ENCODE results near the gene RPS17.
A peak's percentile ranks its signal among the peaks of the same experiment; 100 is the strongest.

RPS17 gene

DNA sequence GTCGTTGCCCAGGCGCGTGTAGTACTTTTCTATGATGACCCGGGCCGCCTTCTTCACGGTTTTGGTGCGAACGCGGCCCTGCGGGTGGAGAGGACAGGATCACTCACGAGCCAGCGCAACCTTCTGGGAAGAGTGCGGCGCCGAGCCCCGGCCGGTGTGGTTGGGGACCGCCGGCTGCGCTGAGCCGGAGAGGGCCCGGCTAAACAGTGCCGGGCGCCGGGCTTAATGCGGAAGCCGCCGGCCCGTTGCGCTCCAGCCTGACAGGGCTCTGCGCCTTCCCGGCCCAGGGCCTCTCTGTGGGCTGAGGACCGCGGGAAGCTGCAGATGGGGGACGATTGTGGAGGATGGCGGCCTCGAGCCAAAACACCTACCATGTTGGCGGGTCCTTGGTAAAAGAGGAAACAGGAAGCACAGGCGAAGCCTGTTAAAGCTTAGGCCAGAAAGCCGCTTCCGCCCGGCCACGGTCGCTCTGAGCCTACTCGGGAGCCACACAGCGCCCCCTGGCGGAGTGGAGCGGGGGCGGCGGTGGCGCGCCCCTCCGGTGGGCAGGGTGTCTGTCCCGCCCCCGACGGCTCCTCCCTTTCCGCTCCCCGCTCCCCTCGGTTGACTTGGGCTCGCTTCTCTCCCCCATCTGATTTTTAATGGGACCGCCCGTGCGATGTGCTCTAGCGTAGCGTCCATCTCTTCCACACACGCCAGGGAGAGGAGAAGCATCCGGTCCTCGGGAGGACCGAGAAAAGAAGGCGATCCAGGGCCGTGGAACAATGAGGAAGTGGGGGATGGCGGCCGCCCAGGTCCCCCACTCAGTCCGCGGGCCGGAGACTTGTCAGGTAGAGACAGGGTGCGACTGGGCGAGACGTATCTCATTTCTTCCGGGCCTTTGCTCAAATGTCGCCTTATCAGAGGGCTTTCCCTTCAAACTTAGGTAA, at the start of gene RPS17:
TSS of gene RPS17 (minus strand) at position 403 of the 929 bp plus-strand sequence. CDS start at position 374, 29 bp downstream.
- DNase-seq (ENCODE audit: low read depth) = peak; percentile 97

DNA sequence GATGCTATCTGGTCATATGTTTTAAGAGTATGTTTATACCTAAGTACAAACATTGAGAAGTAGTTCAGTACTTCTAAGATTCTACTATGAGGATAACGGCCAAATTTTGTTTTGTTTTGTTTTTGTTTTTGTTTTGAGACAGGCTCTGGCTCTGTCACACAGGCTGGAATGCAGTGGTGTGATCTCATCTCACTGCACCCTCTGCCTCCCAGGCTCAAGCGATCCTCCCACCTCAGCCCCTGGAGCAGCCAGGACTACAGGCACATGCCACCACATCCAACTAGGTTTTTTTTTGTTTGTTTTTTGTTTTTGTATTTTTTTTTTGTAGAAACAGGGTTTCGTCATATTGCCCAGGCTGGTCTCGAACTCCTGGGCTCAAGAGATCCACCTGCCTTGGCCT, 47.5 kb upstream of the RPS17 start:
- no peak for DNase-seq (ENCODE audit: low read depth)

DNA sequence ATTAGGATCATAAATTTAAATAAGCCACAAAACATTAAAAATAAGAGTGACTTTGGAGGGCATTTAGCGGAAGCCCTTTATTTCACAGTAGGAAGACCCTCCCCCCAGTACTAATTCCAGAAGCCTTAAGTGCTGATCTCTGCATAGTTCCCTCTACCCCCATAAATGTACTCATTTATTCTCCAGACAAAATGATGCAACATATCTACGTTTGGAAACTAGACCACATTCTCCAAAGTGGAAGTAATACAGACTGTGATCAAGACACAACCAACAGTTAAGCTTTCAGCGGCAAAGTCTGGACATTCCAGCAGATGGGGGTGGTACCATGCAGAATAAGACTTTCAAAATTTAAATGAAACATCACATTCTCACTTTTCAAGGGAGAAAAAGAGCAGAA, 44.8 kb upstream of the RPS17 start:
- DNase-seq (ENCODE audit: low read depth) = no peak

DNA sequence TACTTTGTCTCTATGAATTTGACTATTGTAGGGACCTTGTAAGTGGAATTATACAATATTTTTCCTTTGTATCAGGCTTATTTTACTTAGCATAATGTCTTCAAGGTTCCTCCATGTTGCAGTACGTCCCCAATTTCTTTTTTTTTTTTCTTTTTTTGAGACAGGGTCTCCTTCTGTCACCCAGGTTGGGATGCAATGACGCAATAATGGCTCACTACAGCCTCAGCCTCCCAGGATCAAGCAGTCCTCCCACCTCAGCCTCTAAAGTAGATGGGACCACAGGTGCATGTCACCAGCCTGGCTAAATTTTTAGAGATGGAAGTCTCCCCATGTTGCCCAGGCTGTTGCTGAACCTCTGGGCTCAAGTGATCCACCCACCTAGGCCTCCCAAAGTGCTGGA, 40.5 kb upstream of the RPS17 start:
- no peak for DNase-seq (ENCODE audit: low read depth)

DNA sequence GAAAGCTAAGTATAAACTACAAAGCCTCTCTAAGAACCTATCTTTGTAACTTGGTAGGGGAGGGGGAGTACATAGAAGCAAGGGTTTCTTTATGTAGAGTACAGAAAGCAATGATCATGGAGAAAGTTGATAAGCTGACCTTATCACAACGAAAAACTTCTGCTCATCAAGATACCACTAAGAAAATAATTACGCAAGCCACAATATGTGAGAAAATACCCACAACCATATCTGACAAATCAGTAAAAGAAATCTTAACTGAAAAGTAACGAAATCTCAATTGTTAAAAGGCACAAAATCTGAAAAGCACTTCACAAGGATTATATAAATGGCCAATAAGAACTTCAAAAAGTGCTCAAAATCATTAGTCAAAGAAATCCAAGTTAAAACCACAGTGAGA, 35.1 kb upstream of the RPS17 start:
- DNase-seq (ENCODE audit: low read depth) = no peak

DNA sequence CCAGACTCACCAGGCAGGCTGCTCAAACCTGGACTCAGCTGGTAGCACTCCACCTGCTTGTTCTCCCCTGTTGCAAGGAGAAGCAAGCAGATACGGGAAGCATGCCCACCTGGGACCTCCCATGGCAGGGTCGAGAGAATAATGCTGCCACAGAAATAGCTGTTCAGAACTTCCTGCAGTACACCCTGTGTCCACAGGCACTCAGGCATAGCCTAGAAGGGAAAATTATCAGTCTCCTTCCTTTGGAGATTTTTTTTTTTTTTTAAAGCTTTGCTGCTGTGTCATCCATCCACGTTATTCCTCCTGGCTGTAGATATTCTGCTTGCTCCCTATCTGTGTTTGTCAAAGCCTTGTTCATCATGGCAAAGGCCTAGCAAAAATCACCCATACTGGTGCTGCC, 32.7 kb upstream of the RPS17 start:
- no peak for DNase-seq (ENCODE audit: low read depth)

DNA sequence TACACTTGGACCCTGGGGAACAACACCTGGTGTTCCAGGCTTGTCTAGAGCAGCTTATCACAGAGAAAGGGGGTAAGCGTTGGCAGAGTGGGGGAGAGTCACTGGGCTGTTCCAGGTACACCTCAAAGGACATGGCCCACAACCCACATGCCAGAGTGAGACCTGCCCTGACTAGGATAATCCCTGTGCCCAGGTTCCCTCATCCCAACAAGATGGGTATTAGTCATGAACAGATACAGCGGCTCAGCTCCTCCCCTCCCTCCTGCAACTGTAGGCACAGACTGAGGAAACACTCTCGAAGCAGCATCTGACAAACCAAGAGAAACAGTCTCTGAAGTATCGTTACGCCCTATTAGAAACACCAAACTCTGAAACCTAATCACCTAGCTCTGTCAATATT, 32.1 kb upstream of the RPS17 start:
- no peak for DNase-seq (ENCODE audit: low read depth)

DNA sequence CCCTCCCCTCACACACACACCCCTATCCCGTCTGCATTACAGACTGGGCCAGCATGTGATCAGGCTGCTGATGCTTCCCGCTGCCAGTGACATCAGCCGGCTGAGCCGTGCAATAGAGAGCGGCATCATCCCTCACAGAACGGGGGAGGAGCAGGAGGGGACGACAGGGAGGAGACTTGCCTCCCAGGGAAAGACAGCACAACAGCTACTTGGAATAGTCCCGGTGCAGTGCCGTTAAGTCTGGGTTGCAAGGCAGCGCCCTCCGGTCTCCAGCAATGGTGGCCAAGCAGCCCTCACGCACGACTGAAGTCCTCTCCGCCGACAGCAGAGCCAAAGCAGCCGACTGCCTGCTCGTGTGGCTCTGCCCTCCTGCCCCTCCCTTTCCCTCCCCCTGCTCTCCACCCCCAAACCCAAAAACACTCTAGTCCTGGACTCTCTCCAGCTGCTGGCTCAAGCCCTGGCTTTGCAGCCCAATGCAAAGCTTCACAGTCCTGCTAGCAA, 31.5 kb upstream of the RPS17 start:
- DNase-seq (ENCODE audit: low read depth) = peak; percentile 42

DNA sequence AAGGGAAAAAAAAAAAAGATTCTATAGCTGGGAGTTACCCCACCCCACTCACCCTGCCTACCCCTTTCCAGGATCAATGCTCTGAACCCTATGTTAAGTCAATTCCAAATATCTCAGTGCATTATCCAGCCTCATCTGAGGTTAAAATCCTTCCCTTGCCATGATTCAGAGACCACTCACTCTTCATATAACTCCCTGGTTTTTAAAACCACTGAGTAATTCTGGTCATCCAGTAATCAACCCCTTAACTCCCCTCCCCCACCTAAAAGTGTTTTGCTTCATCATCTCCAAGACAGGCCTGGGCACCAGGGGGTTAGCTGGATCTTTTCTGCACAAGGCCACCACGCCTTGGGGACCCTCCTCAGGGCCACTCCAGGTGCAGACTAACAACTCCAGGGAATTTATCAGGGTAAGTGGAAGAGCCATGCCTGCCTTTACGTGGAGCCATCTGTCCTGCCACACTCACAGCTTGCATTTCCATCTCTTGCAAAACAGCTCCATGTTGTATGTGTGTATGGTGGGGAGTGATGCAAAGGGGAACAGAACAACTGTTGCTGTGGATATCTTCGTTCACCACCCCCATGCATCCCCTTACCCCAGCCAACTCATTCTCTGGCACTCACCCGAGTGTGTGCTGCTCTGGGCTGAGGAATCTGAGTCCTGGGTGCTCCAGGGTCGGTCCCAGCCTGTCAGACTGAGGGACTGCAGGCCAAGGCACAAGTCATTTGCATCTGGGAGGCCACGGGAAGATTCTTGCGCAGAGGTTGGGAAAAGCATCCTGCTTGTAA, 30.7 kb upstream of the RPS17 start:
- no peak for DNase-seq (ENCODE audit: low read depth)

DNA sequence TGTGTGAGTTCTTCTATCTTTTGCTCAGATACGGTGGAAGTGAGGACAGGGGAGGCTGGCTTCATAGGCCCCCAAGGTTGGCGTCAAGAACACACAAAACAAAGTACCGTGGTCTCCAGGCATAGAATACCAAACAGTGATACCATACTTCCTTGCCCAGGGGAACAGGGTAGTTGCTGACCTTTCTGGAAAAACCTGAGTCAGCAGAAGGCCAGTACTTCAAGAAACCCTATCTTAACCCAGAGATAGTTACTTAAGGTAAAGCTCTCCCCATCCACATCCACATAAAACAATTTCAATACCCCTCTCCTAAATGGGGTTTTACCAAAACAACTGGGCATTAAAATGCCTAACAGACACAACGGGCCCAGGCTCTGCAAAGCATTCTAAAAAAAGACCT, 29.6 kb upstream of the RPS17 start:
- DNase-seq (ENCODE audit: low read depth) = no peak

DNA sequence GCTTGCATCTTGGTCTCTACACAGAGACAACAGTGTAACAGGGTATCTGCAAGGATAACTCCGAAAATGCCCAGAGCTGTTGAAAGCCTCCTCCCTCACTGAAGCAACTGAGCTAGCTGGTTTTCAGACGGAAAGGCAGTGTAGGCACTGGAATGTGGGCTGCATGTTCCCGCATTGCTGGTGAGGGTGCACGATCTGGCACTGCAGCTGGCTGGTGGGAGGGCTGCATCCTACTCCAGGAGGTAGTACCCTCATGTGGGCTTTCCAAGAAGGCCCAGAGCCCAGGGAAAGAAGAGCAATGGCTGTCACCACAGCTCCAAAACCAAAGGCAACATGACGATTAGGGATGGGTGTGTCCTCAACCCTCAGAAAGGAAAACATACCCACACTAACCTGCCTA, 28.7 kb upstream of the RPS17 start:
- DNase-seq (ENCODE audit: low read depth) = no peak

DNA sequence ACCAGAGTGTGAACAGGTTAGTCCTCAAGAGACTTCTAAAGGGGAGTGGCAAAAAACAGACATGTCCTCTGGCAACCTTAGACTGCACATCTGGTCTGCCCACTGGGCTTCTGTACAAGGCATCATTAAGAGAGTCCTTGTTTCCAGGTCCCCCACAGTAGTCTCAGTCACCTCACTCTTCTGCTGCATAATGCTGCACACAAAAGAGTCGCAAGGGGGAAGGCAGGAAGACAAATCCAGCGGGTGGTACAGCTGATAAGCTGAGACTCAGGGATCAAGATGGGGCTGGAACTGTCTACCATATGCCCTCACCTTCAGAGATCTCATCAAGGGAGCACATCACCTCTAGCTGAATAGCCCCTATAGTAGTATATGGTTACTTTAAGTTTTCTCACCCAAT, 27.4 kb upstream of the RPS17 start:
- DNase-seq (ENCODE audit: low read depth) = no peak

DNA sequence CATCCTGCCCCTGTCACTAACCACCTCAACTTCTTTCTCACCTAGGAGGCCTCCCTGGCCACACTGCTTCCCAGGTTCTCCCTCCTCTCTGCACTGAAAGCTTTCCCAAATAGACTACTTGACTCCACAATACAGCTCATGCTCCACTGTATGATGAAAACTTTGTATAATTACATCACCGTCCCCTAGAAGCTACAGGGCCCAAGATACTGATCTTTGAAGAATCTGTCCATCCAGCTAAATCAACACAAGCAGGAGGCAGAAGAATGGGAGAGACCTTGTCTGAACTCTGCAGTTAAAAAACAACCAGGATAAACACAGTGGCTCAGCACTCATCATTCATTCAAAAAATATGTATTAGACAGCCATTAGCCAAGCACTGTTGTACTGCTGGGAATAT, 26.4 kb upstream of the RPS17 start:
- no peak for DNase-seq (ENCODE audit: low read depth)

DNA sequence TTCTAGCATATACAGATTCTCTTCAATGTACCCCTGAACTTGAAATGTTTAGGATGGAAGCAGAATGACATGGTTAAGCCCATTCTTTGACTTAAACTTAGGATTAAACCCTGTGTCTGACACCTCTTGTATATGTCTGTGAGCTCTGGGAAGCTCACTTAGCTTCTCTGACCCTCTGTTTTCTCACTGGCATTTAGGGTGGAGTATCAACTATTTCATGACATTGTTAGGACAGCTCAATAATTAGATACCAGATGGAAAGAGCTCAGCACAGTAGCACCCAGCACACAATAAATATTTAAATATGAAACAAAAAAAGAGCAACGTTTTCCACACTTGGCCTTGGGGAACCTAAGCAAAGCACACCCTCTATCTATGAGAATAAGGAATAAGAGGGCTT, 18.2 kb upstream of the RPS17 start:
- no peak for DNase-seq (ENCODE audit: low read depth)

DNA sequence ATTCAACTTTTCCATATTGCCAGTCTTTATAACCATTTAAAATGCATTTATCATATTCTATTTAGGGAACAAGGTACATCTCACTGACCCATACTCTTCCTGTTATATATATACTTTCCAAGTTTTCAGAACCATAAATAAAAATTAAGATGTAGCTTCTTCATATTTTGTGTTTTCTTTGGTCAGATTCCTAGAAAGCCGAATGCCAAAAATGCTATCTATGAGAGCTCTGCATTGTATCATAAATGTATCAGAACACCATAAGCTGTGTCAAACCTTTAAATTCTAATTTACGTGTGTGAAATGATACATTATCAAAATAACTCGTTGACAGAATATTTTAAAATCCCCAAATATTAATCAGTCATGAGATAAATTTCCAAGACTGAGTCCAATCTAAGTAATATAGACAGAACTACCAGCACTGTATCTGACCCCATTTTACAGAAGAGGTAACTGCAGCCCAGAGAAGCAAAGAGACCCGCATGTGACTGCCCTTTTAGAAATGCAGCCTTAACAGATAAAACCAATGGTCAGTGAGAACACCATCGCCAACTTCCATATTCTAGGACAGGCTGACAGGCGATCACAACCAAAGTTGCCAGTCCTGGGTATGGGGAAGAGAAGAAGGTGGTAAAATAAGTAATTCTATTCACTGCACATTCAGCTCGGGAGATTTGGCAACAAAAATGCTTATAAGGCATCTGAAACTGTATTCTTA, 16.2 kb upstream of the RPS17 start:
- DNase-seq (ENCODE audit: low read depth) = no peak

DNA sequence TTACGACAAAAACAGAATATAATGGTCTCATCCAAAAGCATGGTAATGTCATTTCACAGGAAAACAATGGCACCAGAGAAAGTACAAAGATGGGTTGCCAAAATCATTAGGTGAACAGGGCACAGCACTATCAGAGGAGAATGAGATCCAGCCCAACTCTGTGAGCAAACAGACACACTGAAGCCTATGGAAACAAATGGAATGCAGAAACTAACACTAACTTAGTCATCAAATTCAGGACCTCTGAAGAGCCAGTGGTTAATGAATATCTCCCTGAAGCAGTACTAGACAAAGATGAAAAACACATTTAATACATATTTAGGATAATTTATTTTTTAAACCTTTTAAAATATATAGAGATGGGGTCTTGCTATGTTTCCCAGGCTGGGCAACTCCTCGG, 14.6 kb upstream of the RPS17 start:
- no peak for DNase-seq (ENCODE audit: low read depth)

DNA sequence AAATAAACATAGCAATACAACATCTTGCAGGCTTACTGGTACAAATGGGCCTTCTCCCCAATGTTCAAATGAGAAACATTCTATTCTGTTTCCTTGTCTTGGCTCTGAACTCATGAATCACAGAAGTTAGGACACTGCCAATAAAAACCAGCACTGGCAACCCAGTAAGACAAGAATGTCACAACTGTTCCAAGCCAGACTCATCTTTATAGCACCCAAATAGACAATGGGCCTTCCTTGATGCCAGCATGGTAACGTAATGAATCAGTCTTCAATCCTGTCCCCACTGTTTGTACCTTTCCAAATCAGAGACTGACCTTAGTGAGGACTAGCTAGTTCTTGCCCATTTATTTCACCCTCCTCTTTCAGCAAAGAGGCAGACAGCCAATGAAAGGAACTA, 14.1 kb upstream of the RPS17 start:
- no peak for DNase-seq (ENCODE audit: low read depth)

DNA sequence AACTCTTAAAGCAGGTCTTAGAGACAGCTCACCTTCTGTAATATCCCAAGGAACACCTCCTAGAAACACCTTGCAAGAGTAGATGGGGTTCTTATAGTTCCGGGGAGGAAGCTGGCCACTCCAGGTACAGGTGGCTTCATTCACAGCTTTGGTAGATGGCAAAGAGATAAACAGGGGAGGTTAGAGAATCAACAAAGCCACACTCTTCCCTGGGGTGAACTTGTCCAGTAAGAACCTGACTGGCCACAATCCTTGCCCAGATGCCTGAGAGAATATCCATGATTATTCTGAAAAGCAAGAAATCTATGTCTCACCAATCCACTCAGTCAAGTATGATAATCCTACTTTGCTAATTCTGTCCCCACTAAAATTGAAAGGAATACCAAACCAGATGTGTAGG, 13.6 kb upstream of the RPS17 start:
- DNase-seq (ENCODE audit: low read depth) = no peak

DNA sequence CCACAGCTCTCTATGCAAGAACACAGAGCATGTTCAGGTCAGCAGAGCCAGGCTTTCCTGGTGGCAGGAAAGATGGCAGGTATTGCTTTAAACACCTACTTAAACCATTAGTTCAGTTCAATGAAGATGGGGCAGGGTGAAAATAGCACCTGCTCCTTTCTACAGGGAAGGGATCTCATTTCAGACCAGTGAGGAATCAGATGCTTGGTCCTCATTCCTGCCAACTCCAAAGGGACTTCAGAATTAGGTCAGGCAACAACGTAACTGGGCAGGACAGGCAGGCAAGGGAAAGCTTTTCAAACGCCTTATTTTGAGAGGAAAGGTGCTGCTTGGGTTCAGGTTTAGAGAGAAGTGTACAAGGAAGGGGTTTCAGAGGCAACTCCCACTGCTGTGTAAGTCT, 12.6 kb upstream of the RPS17 start:
- DNase-seq (ENCODE audit: low read depth) = no peak

DNA sequence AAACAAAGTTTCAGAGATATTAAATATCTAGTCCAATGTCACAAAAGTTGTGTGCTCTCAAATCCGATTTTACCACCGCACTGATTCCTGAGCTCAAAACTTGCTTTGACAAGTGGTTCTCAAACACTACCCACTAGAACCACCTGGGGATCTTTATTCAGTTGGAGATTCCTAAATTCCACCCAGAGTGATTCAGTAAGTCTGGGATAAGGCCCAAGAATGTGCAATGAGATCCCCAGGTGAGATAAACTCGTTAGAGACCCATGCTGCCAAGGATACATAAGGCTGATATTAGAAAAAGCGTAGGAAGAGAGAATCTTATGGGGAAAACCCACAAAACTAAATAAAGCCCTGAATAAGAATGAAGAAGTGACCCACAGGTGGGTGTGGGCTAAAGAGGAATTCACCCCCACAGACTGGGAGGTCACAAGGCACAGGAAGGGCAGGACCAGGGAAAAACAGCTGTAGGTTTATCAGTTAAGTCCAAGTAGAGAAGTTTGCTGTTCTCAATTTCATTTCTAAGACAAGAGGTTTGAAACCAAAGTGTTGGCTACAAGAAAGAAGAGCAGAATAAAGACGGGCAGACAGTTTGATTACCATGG, 11.5 kb upstream of the RPS17 start:
- DNase-seq (ENCODE audit: low read depth) = no peak

DNA sequence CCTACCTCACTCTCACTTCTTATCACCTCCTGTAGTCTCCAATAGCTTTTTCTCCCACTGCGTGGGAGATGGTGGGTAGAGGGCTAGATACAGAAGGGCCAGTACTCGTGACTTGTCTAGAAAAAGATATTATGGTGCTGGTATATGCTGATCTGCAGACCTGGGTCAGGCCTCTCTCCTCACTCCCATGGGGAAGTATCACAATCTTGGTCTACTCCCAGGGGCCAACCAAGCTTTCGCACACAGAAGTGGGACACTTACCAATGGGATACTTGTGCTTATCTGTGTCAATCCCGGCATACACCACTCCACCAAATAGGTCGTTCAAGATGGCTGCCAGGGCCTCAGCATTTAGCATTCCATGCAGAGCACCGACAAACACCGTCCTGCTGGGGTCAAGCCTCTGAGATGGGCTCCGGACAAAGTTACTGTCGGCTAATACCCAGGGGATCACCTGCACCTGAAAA, 9.0 kb upstream of the RPS17 start:
- DNase-seq (ENCODE audit: low read depth) = no peak

DNA sequence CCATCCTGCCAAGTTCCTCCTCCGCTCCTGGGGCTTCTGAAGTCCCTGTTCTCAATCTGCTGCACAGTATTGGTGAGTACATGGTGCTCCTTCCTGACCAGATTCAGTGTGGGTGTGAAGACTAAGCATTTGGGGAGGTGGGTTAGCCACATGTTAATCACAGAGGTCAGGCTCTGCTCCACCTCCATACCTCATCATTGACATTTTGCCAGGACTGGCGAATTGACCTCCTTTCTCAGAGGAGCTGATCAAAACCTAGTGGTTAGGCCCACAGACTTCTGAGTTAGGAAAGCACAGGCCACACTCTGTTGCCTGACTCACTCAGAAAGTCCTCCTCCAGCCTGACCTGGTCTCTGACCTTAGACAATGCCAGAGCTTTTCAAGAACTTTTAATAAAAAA, 8.4 kb upstream of the RPS17 start:
- no peak for DNase-seq (ENCODE audit: low read depth)

All from HS-27A (cell line).